NCI-H524 treated with DMSO at 0.1 percent for 48 hours (cell line): ENCODE measurements around the gene EP400.
A peak's percentile ranks its signal among the peaks of the same experiment; 100 is the strongest.
"Not testable (repeated sequence)": the region's sequence is repeated elsewhere in the genome, so short reads cannot be mapped to it uniquely, and the experiment has no call there.

Source experiments
- DNase-seq: peaks from one replicate; lab custom pipeline; 2025; lab: John Stamatoyannopoulos, UW

EP400 gene

DNA sequence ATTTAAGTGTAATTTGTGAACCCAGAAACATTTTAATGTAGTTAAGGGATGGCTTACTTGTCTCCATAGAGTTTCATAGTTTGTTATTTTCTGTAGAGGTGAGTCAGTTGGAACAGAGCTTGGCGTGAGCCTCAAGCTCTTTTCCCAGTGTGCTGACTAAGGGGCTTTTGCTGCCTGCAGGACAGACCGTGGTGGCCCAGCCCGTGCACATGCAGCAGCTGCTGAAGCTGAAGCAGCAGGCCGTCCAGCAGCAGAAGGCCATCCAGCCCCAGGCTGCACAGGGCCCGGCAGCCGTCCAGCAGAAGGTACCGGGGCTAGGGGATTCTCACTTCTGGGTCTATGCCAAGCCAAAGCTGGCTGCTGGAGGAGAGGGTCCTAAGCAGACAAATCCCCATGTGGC, 117.4 kb downstream of the EP400 start:
- no peak for DNase-seq

- no peak for DNase-seq
Observed at GRCh38 chr12:132068250-132068649, 118.5 kb downstream of the EP400 start.

DNA sequence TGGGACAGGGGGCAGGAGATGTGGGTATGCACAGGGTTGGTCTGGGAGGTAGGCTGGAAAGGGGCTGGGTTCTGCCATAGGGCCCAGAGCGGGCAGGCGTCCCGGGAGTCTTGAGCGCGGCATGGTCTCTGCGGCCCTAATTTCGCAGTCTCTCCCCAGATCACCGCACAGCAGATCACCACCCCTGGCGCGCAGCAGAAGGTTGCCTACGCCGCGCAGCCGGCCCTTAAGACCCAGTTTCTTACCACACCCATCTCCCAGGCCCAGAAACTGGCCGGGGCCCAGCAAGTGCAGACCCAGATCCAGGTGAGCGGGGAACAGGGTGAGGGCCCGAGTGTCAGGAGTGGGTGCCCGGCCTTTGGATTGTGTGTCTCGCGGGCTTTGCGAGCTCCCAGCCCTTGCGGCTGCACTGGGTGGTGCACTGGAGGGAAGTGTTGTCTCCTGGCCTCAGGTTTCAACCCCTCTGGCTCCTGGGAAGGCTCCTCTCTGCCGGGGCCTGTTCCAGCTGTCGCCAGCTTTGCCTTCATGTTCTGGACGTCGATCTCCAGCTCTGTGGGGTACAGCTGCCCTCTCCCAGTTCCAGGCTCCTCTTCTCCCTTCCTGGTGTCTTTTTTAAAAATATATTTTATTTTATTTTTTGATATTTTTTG, 119.7 kb downstream of the EP400 start:
- no peak for DNase-seq

- DNase-seq: no peak
Observed at GRCh38 chr12:132070298-132070697, 120.6 kb downstream of the EP400 start.

GRCh38 chr12:132071040-132071810, 121.5 kb downstream of the EP400 start:
- no peak for DNase-seq

DNA sequence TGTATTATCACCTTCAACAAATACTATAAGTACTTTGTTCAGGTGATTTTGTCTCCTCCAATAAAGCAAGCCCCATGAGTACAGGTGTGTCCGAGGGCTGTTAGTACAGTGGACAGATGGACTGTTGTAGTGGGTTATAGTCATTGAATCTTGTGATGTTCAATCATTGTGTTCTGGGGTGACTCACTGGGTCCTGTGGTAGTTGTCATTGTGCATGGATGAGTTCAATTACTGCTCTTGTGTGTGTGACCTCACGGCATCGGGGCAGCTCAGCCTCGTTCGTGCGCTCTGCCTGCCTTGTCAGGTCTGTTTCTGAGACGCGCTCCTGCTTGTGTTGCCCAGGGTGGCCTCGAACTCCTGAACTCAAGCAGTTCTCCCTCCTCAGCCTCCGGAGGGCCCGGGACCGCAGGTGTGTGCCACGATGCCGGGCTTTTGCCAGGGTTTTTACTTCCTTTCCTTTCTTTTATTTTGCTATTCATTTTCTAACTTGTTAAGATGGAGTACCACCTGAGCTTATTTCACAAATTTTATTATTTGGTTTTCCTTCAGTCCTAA, 122.2 kb downstream of the EP400 start:
- DNase-seq: no peak

GRCh38 chr12:132074216-132074615, 124.5 kb downstream of the EP400 start:
- no peak for DNase-seq

- DNase-seq: no peak
Observed at GRCh38 chr12:132075026-132075713, 125.4 kb downstream of the EP400 start.

DNA sequence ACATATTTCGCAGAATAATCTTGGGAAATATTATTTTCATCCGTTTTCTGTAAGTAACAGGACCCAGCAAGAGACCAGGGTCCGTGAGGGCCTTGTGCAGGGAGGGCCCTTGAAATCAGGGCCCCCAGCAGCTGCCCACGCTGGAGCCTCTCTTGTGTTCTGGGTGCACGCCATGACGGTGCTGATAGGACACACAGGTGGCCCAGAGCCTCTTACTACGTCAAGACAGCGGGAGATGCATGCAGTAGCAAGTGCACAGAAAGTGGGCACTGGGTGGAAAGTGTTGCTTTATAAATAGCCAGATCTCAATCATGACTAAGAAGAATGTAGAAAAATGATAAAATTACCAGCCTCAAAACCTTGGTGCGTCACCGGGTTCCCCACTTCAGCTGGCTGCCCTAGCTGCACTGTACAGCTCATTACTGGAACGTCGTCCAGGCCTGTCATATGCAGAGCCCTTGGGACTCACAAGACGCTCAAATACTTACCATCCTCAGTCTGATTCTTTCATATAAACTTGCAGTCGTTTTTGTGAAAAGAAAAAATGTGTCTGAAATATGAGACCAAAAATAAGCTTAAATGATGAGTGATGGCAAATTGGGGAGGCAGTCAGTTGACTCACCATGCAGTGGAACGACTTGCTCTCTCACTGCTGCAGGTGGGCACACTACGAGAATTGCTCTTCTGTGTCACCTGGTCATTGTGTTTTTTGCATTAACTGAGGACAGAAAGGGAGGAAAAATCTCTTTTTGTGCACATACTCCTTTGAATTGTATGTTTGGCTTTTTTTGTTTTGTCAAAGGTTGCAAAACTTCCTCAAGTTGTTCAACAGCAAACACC, 126.2 kb downstream of the EP400 start:
- DNase-seq: no peak

- no peak for DNase-seq
Observed at GRCh38 chr12:132076711-132077110, 127.0 kb downstream of the EP400 start.

DNA sequence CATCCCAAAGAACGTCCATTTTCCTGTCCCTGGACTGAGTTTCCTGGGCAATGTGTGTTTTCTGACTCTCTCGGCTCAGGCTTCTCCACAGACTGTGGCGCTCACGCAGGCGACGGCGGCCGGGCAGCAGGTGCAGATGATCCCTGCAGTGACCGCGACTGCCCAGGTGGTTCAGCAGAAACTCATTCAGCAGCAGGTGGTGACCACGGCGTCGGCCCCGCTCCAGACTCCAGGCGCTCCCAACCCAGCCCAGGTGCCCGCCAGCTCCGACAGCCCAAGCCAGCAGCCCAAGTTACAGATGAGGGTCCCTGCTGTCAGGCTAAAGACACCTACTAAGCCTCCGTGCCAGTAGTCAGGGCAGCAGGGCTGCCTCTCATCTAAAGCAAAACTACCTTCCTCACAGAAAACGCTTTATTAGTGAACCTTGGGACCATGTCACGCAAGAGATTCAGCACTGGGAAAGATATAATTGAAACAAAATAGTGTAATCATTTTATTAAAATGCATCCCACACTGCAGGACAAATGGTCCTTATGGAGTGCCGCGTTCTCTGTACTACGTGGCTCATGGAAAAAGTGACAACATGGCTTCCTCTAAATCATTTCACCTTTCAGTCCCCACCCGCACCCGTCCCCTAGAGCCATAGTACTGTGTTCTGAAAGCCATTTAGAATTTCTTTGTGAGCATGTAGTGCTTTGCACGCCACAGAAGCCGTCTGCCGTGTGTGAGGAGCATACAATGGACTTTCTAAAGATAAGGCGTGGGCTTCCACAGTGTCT, 127.8 kb downstream of the EP400 start:
- no peak for DNase-seq

DNA sequence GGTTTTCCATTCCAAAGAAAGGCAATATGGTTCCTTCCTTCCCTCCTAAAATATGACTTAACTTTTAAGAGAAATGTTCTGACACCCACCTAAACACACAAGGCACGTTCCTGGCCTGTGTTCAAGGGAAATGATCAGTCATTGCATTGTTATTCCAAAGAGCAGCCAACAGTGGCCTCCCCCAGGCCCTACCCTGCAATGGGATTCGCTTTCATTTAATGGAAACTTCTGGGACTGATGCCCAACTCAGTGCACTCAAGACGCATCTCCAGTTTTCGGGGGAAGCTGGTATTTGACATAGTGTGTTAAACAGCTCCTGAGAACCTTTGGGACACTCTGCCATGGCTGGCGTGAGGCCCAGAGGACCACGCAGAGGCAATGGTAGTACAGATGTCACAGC, 128.4 kb downstream of the EP400 start:
- DNase-seq: no peak

- DNase-seq: no peak
Observed at GRCh38 chr12:132079200-132079599, 129.5 kb downstream of the EP400 start.

DNA sequence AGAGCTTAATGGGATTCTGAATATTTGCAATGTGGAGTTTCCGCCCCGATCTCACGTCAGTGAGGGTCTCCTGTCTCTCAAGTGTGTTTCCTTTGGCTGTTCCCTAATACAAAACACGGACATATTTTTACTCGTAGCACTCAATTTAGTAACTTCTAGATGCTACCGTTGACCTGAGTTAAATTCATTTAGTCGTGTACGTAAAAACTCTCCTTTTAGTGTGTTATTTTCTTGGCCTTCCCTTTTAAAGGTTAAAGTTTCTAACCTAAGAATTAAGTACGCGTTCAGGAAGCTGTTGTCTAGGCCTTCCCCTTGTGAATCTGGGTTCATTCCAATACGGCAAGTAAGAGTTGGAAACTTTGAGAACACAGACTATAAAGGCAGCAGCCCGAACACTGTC, 130.0 kb downstream of the EP400 start:
- DNase-seq: no peak

DNA sequence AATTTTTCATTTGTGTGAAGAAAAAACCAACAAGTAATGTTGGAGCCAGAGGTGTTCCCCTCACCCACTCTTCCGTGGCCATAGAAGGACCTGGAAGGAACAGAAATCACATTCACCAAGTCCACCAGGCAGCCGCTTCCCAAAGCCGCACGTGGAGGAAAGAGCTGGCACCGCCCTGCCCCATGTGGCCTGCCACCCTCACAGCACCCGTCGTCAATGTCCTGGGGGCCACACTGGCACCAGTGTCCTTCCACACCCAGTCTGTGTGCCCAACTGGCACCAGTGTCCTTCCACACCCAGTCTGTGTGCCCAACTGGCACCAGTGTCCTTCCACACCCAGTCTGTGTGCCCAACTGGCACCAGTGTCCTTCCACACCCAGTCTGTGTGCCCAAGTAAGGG, 130.8 kb downstream of the EP400 start:
- not testable (repeated sequence) for DNase-seq

GRCh38 chr12:132081423-132081822, 131.7 kb downstream of the EP400 start:
- no peak for DNase-seq

- DNase-seq: no peak
Observed at GRCh38 chr12:132083614-132083940, 133.8 kb downstream of the EP400 start.

DNA sequence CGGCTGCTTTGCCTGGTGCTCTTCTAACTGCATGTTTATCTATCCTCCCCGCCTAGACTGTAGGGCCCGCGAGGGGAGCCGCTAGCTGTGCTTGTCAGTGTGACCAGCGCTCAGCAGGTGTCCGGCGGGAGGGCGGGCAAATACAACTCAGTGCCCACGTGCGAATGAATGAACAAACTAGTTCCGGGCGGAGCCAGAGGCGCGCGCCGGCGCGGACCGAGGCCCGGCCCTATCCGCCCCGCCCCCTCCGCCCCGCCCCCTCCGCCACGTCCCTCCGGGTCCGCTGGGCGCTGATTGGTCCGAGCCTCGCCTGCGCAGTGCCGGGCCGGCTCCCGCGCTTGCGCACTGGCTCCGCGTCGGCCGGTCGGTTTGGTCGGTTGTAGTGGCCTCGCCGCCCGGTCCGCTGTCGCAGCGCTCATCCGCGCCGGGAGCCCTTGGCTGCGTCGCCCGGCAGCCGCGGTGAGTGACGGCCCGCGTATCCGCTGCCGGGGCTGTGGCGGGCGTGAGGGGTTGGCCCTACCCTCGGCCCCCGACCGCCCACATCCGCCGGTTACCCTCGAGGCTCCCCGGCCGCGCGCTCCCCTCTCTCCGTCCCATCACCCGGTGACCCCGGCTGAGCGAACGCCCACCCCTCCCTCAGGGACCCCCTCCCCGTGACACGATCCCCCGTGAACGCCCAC, 134.3 kb downstream of the EP400 start:
- DNase-seq: peak; percentile 46

GRCh38 chr12:132084621-132085290, 135.0 kb downstream of the EP400 start:
- no peak for DNase-seq

DNA sequence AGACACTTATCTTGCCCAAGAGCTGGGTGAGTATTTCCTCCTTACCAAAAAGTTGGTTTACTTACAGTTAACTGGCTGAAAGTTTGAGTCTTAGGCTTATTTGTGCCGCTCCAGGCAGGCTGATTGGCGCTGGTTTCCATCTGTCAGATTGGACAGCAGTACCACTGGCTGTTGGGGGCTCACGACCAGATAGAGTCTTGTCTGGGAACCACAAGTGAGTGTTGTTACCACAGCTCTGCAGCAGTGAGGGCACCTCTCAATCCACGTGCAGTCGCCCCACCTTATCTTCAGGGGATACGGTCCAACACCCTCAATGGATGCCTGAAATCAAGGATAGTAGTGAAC, 135.5 kb downstream of the EP400 start:
- no peak for DNase-seq
